Right lobe of liver (tissue), 4 donors: ENCODE data around the gene FNDC3B.

Experiments
- CTCF ChIP-seq, 4 donors: fragments of 200-600 bp in 3 of 4; fragments of 450-650 bp in 1 of 4; IDR thresholded peaks; one replicate each; pipeline versions ENCODE4 v1.5.1 to v1.8.0; 2016 to 2022; ENCODE audit warnings: antibody characterized with exemption in 4 of 4, mild to moderate bottlenecking in 2 of 4
- POLR2A ChIP-seq: fragments of 450-650 bp; IDR thresholded peaks from one replicate; pipeline ENCODE4 v1.6.1; 2017; ENCODE audit warnings: antibody characterized with exemption, mild to moderate bottlenecking
- donor health status: DM: no; HTN: no; CAD: no.
- donor health status: DM: no; HTN: no; CAD: no.
- donor health status: DM: no; HTN: yes; CAD: no.

DNA sequence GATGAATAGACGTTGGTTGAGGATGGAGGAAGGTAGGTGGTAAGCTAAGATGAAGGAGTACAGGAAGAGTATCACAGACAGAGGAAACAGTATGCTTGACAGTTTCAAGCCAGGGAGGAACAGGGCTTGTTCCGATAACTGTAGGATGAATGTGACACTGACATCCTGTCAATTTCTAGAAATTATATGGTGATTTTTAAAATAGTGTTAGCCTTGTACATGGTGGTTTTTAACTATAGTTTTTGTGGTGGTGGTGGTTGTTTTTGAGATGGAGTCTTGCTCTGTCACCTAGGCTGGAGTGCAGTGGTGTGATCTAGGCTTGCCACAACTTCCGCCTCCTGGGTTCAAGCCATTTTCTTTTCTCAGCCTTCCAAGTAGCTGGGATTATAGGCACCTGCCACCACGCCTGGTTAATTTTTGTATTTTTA is 92.8 kb downstream of the FNDC3B start:
- TF ChIP-seq CTCF (IDR thresholded peaks at IDR 0.05): no peak
- TF ChIP-seq POLR2A: no peak
